Rectal smooth muscle tissue (tissue), 1 donor: ENCODE measurements around the gene CEP85L.

Experiments used
- H3K27ac ChIP-seq: one replicate; pipeline ENCODE4 v1.7.0; 2013; ENCODE audit warnings: low read depth, low read length, inconsistent platforms
- H3K27me3 ChIP-seq: one replicate; pipeline ENCODE4 v1.7.0; 2013; ENCODE audit warnings: low read length; ENCODE audit not compliant: control insufficient read depth, insufficient read depth
- H3K36me3 ChIP-seq: one replicate; pipeline ENCODE4 v1.7.0; 2013; ENCODE audit warnings: low read length; ENCODE audit not compliant: control insufficient read depth, insufficient read depth
- H3K4me1 ChIP-seq: one replicate; pipeline ENCODE4 v1.7.0; 2013; ENCODE audit warnings: low read length; ENCODE audit not compliant: control insufficient read depth, insufficient read depth
- H3K4me3 ChIP-seq: one replicate; pipeline ENCODE4 v1.7.0; 2013; ENCODE audit warnings: low read length
- H3K9ac ChIP-seq: one replicate; pipeline ENCODE4 v1.7.0; 2013; ENCODE audit warnings: low read length

CEP85L gene

DNA sequence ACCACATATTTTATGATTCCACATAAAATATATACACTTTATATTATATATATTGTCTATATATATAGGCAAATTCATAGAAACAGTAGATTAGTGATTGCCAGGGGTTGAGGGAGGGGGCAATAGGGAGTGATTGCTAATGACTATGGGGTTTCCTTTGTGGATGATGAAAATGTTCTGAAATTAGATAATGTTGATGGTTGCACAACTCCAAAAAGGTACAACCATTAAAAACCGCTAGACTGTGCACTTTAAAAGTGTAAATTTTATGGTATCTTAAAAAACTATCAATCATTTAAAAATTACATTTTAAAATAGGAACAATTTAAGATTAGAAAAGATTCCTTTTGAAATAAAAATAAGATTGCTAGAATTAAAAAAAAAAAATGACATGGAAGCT lies 23.8 kb upstream of the CEP85L start:
- Histone ChIP-seq H3K9ac (no peak overlapping the region), H3K4me3 (no peak overlapping the region), H3K4me1 (no peaks in the 10 kb centered on the region), H3K27ac (no peak overlapping the region), H3K36me3 (no peaks in the 10 kb centered on the region), H3K27me3 (no peaks in the 10 kb centered on the region)

DNA sequence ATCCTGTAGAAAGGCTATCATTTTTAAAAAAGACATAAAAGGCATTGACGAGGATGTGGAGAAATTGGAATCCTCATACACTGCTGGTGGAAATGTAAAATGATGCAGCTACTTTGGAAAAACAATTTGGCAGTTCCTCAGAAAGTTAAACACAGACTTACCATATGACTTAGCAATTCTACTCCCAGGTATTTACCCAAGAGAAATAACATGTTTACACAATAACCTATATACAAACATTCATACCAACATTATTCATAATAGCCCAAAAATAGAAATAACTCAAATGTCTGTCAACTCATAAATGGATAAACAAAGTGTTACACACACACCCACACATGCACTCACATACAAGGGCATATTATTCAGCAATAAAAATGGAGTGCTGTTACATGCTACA lies 23.4 kb upstream of the CEP85L start:
- Histone ChIP-seq H3K4me3 (no peak overlapping the region), H3K27me3 (no peaks in the 10 kb centered on the region), H3K9ac (no peak overlapping the region), H3K27ac (no peak overlapping the region), H3K36me3 (no peaks in the 10 kb centered on the region), H3K4me1 (no peaks in the 10 kb centered on the region)

DNA sequence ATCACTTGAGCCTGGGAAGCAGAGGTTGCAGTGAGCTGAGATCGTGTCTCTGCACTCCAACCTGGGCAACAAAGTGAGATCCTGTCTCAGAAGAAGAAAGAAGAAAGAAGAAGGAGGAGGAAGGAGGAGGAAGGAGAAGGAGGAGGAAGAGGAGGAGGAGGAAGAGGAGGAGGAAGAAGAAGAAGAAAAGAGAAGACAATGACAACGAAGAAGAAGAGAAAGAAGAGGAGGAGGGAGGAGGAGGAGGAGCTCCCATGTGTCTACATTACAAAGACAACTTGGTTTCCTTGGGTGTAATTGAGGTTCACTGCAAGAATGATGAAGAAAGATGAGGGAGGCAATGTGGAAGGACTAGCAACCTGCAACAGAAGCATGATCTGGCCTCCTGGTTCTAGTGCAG lies 21.3 kb upstream of the CEP85L start:
- H3K36me3 ChIP-seq: no peaks in the 10 kb centered on the region
- no peaks in the 10 kb centered on the region for H3K27me3 ChIP-seq
- no peaks in the 10 kb centered on the region for H3K4me1 ChIP-seq
- H3K27ac ChIP-seq: no peak overlapping the region
- H3K4me3 ChIP-seq: no peak overlapping the region
- no peak overlapping the region for H3K9ac ChIP-seq

GRCh38 chr6:118669561-118669960 lies 18.2 kb upstream of the CEP85L start:
- H3K4me3 ChIP-seq: no peak overlapping the region
- no peak overlapping the region for H3K9ac ChIP-seq
- no peak overlapping the region for H3K27ac ChIP-seq
- H3K27me3 ChIP-seq: no peaks in the 10 kb centered on the region
- H3K36me3 ChIP-seq: no peaks in the 10 kb centered on the region
- no peaks in the 10 kb centered on the region for H3K4me1 ChIP-seq

DNA sequence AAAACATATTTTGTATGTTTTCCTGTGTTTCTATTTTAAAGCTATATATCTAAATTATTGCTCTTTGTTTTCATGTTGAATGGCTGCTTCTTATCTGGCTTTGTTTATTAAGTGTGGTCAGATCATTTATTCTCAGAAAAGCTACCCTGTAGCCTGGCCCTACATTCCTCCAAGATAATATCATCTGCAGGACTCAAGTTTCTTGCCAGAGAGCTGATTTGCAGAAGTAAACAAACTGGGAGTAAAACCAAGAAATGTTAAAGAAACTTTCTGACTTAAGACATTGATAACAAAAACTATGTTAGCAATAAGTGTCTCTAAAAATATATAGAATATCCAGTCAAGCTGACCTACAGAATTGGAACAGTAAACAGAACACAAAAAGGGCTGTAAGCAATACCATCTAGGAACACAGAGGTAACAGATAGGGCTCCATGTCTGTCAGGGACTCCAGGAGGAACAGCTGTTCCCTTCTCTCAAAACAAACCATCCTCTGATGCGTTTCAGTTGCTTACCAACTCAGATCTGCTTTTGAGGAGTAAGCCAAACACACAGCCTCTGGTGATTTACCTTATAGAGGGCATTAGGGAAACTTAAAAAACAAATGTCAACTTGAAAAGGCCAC lies 17.5 kb upstream of the CEP85L start:
- Histone ChIP-seq H3K4me1 (no peaks in the 10 kb centered on the region), H3K27ac (no peak overlapping the region), H3K4me3 (no peak overlapping the region), H3K27me3 (no peaks in the 10 kb centered on the region), H3K36me3 (no peaks in the 10 kb centered on the region), H3K9ac (no peak overlapping the region)

DNA sequence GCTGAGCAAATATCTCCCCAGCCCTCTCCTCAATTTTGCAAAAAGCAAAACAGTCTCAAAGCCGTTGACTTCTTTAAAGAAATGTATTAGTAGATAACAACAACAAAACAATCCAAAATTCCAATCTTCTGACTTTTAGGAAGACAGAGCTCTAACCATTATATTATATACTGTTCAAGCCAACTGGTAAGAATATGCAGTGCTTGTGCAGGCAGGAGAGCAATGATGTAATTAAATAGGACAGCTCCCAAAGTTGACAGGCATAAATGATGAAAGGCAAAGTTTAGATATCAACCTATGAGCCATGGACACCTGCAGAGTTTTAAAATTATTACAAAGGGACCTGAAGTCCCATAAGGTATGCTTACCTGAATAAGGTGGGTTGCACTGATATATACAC lies 16.6 kb upstream of the CEP85L start:
- Histone ChIP-seq H3K9ac (no peak overlapping the region), H3K4me1 (no peaks in the 10 kb centered on the region), H3K27ac (no peak overlapping the region), H3K36me3 (no peaks in the 10 kb centered on the region), H3K4me3 (no peak overlapping the region), H3K27me3 (no peaks in the 10 kb centered on the region)

GRCh38 chr6:118665011-118665410 lies 13.6 kb upstream of the CEP85L start:
- Histone ChIP-seq H3K36me3 (no peaks in the 10 kb centered on the region), H3K27me3 (no peaks in the 10 kb centered on the region), H3K4me1 (no peaks in the 10 kb centered on the region), H3K27ac (no peak overlapping the region), H3K9ac (no peak overlapping the region), H3K4me3 (no peak overlapping the region)

GRCh38 chr6:118663993-118664985 lies 12.9 kb upstream of the CEP85L start:
- H3K27me3 ChIP-seq: no peaks in the 10 kb centered on the region
- H3K36me3 ChIP-seq: no peaks in the 10 kb centered on the region
- no peak overlapping the region for H3K27ac ChIP-seq
- no peaks in the 10 kb centered on the region for H3K4me1 ChIP-seq
- no peak overlapping the region for H3K9ac ChIP-seq
- no peak overlapping the region for H3K4me3 ChIP-seq

DNA sequence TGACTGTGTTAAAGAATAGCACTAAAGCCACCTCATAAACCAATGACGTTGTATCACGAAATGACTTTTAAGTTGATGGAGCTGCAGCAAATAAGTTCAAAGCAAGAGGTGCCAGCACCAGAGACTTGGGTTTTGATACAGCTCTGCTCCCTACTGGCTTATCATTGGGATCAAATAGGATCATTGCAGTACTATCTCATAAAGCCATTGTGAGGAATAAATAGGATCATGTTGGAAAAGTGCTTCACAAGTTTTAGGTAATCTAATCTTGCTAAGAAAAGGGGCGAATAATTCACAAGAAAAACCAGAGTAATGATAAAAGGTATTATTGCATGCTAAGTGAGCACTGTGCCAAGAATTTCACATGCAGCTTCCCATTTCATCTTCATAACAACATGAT lies 10.4 kb upstream of the CEP85L start:
- Histone ChIP-seq H3K9ac (no peak overlapping the region), H3K4me1 (no peaks in the 10 kb centered on the region), H3K36me3 (no peaks in the 10 kb centered on the region), H3K4me3 (no peak overlapping the region), H3K27ac (no peak overlapping the region), H3K27me3 (no peaks in the 10 kb centered on the region)

DNA sequence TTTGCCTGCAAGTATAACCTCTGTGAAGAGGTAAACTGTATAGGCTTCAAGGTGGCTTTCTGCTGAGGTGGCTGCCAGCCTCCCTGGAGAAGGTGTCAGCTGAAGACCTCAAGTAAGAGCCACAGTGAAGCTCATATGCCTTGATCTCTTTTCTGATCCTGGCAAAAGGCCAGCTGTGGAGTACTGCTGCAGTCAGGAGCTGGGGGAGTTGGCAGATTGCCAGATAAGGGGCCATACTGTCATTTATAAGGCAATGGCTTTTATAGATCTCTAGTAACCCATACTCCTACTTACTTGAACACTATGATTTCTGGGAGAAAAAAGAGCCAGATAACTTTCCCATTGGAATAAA lies 8.8 kb upstream of the CEP85L start:
- no peak overlapping the region for H3K9ac ChIP-seq
- no peak overlapping the region for H3K27ac ChIP-seq
- H3K4me1 ChIP-seq: no peaks in the 10 kb centered on the region
- H3K36me3 ChIP-seq: no peaks in the 10 kb centered on the region
- no peak overlapping the region for H3K4me3 ChIP-seq
- H3K27me3 ChIP-seq: no peaks in the 10 kb centered on the region

- Histone ChIP-seq H3K27ac (no peak overlapping the region), H3K36me3 (no peaks in the 10 kb centered on the region), H3K4me3 (no peak overlapping the region), H3K27me3 (no peaks in the 10 kb centered on the region), H3K9ac (no peak overlapping the region), H3K4me1 (no peaks in the 10 kb centered on the region)
Measured at GRCh38 chr6:118659513-118660217, 8.3 kb upstream of the CEP85L start.

GRCh38 chr6:118656847-118657451 lies 5.6 kb upstream of the CEP85L start:
- Histone ChIP-seq H3K27me3 (no peaks in the 10 kb centered on the region), H3K36me3 (no peaks in the 10 kb centered on the region), H3K9ac (no peak overlapping the region), H3K27ac (no peak overlapping the region), H3K4me1 (no peaks in the 10 kb centered on the region), H3K4me3 (no peak overlapping the region)
